ENCODE results near the gene PLK5.
A peak's percentile ranks its signal among the peaks of the same experiment; 100 is the strongest.

The PLK5 gene

GRCh38 chr19:1491849-1492170, 32.1 kb upstream of the PLK5 start:
- no peak for DNase-seq (ENCODE audit: low spot score)
- Histone ChIP-seq H2BK15ac (ENCODE audit: low read length) (peak overlapping the region; percentile 100), H3K27ac (replicated peaks; ENCODE audit: low read length) (no peak overlapping the region), H3K4me3 (ENCODE audit: low read length in 2 of 2) (peak overlapping the region; percentile 73 to 83), H2BK120ac (ENCODE audit: low read depth, low read length) (peak overlapping the region; percentile 67), H4K91ac (ENCODE audit: low read depth, low read length, poor library complexity) (no peak overlapping the region), H3K4me1 (ENCODE audit: control insufficient read depth in 2 of 2, insufficient read depth in 1 of 2, low read depth in 1 of 2, low read length in 2 of 2) (peaks cover 18 to 23% of the 10 kb centered on the region in 2 donors), H3K9me3 (replicated peaks in 1 of 2; ENCODE audit: control insufficient read depth in 2 of 2, insufficient read depth in 1 of 2, low read depth in 1 of 2, low read length in 2 of 2) (no peaks in the 10 kb centered on the region), H2BK5ac (ENCODE audit: low read length) (peak overlapping the region; percentile 82), H3K36me3 (replicated peaks in 1 of 2; ENCODE audit: control insufficient read depth in 2 of 2, insufficient read depth in 2 of 2, low read length in 2 of 2) (no peaks in the 10 kb centered on the region), H3K4me2 (ENCODE audit: insufficient read depth, low read length, poor library complexity, severe bottlenecking) (peak overlapping the region; percentile 100), H2AFZ (ENCODE audit: low read length) (peak overlapping the region; percentile 95), H3K14ac (ENCODE audit: low read length) (no peak overlapping the region), H3K79me1 (ENCODE audit: low read depth, low read length) (peaks cover 2% of the 10 kb centered on the region), H3K18ac (ENCODE audit: low read length) (peak overlapping the region; percentile 99), H2AK5ac (ENCODE audit: low read depth, low read length) (peak overlapping the region; percentile 94), H3K4ac (ENCODE audit: low read length) (no peak overlapping the region), H4K8ac (ENCODE audit: low read depth, low read length) (no peak overlapping the region), H3K23ac (ENCODE audit: low read depth, low read length, poor library complexity) (peak overlapping the region; percentile 100), H3K9ac (ENCODE audit: low read depth, low read length, poor library complexity) (no peak overlapping the region), H3K27me3 (ENCODE audit: control insufficient read depth in 3 of 3, insufficient read depth in 3 of 3, low read depth in 1 of 3, low read length in 3 of 3) (peaks cover 3 to 18% (median 14%) of the 10 kb centered on the region in 3 experiments), H2BK12ac (ENCODE audit: low read length) (peak overlapping the region; percentile 84)
- no CpG with 5 or more reads among the region's 12 CpGs for WGBS, 2 donors (ENCODE audit: extremely low coverage in 2 of 2, insufficient read length in 2 of 2, insufficient replicate concordance in 1 of 2)

- H3K4me1 ChIP-seq (ENCODE audit: control insufficient read depth in 2 of 2, insufficient read depth in 1 of 2, low read depth in 1 of 2, low read length in 2 of 2) = peaks cover 19 to 23% of the 10 kb centered on the region in 2 donors
- H3K79me1 ChIP-seq (ENCODE audit: low read depth, low read length) = peaks cover 2% of the 10 kb centered on the region
- no peak overlapping the region for H2BK12ac ChIP-seq (ENCODE audit: low read length)
- no peak overlapping the region for H4K8ac ChIP-seq (ENCODE audit: low read depth, low read length)
- H2BK120ac ChIP-seq (ENCODE audit: low read depth, low read length) = no peak overlapping the region
- H3K36me3 ChIP-seq (replicated peaks in 1 of 2; ENCODE audit: control insufficient read depth in 2 of 2, insufficient read depth in 2 of 2, low read length in 2 of 2) = no peaks in the 10 kb centered on the region
- no peak overlapping the region for H4K91ac ChIP-seq (ENCODE audit: low read depth, low read length, poor library complexity)
- no peak overlapping the region for H2AFZ ChIP-seq (ENCODE audit: low read length)
- H3K23ac ChIP-seq (ENCODE audit: low read depth, low read length, poor library complexity) = no peak overlapping the region
- no peak overlapping the region for H3K14ac ChIP-seq (ENCODE audit: low read length)
- peak overlapping the region; percentile 54 for H2AK5ac ChIP-seq (ENCODE audit: low read depth, low read length)
- H3K27me3 ChIP-seq (ENCODE audit: control insufficient read depth in 3 of 3, insufficient read depth in 3 of 3, low read depth in 1 of 3, low read length in 3 of 3) = peaks cover 3 to 18% (median 14%) of the 10 kb centered on the region in 3 experiments
- H3K27ac ChIP-seq (replicated peaks; ENCODE audit: low read length) = no peak overlapping the region
- DNase-seq (ENCODE audit: low spot score) = no peak
- no CpG with 5 or more reads among the region's 10 CpGs for WGBS, 2 donors (ENCODE audit: extremely low coverage in 2 of 2, insufficient read length in 2 of 2, insufficient replicate concordance in 1 of 2)
- H3K4me3 ChIP-seq (ENCODE audit: low read length in 2 of 2) = no peak overlapping the region
- H2BK15ac ChIP-seq (ENCODE audit: low read length) = no peak overlapping the region
- no peaks in the 10 kb centered on the region for H3K9me3 ChIP-seq (replicated peaks in 1 of 2; ENCODE audit: control insufficient read depth in 2 of 2, insufficient read depth in 1 of 2, low read depth in 1 of 2, low read length in 2 of 2)
- no peak overlapping the region for H3K4ac ChIP-seq (ENCODE audit: low read length)
- H3K4me2 ChIP-seq (ENCODE audit: insufficient read depth, low read length, poor library complexity, severe bottlenecking) = no peak overlapping the region
- no peak overlapping the region for H3K18ac ChIP-seq (ENCODE audit: low read length)
- no peak overlapping the region for H2BK5ac ChIP-seq (ENCODE audit: low read length)
- H3K9ac ChIP-seq (ENCODE audit: low read depth, low read length, poor library complexity) = no peak overlapping the region
Observed at GRCh38 chr19:1492474-1493006, 31.3 kb upstream of the PLK5 start.

- Histone ChIP-seq H3K14ac (ENCODE audit: low read length) (no peak overlapping the region), H3K23ac (ENCODE audit: low read depth, low read length, poor library complexity) (no peak overlapping the region), H4K91ac (ENCODE audit: low read depth, low read length, poor library complexity) (no peak overlapping the region), H2AK5ac (ENCODE audit: low read depth, low read length) (no peak overlapping the region), H2BK12ac (ENCODE audit: low read length) (no peak overlapping the region), H3K4ac (ENCODE audit: low read length) (peak overlapping the region; percentile 37), H3K4me1 (ENCODE audit: control insufficient read depth in 2 of 2, insufficient read depth in 1 of 2, low read depth in 1 of 2, low read length in 2 of 2) (peaks cover 20 to 23% of the 10 kb centered on the region in 2 donors), H3K18ac (ENCODE audit: low read length) (no peak overlapping the region), H3K36me3 (replicated peaks in 1 of 2; ENCODE audit: control insufficient read depth in 2 of 2, insufficient read depth in 2 of 2, low read length in 2 of 2) (no peaks in the 10 kb centered on the region), H2BK5ac (ENCODE audit: low read length) (no peak overlapping the region), H3K4me3 (ENCODE audit: low read length in 2 of 2) (no peak overlapping the region), H3K4me2 (ENCODE audit: insufficient read depth, low read length, poor library complexity, severe bottlenecking) (no peak overlapping the region), H3K27me3 (ENCODE audit: control insufficient read depth in 3 of 3, insufficient read depth in 3 of 3, low read depth in 1 of 3, low read length in 3 of 3) (peaks cover 3 to 18% (median 14%) of the 10 kb centered on the region in 3 experiments), H4K8ac (ENCODE audit: low read depth, low read length) (no peak overlapping the region), H3K79me1 (ENCODE audit: low read depth, low read length) (no peaks in the 10 kb centered on the region), H3K27ac (replicated peaks; ENCODE audit: low read length) (no peak overlapping the region), H3K9ac (ENCODE audit: low read depth, low read length, poor library complexity) (no peak overlapping the region), H2AFZ (ENCODE audit: low read length) (no peak overlapping the region), H2BK15ac (ENCODE audit: low read length) (peak overlapping the region; percentile 55), H3K9me3 (replicated peaks in 1 of 2; ENCODE audit: control insufficient read depth in 2 of 2, insufficient read depth in 1 of 2, low read depth in 1 of 2, low read length in 2 of 2) (no peaks in the 10 kb centered on the region), H2BK120ac (ENCODE audit: low read depth, low read length) (no peak overlapping the region)
- no CpG with 5 or more reads among the region's 15 CpGs for WGBS, 2 donors (ENCODE audit: extremely low coverage in 2 of 2, insufficient read length in 2 of 2, insufficient replicate concordance in 1 of 2)
- DNase-seq (ENCODE audit: low spot score) = no peak
Observed at GRCh38 chr19:1494115-1494815, 29.6 kb upstream of the PLK5 start.

GRCh38 chr19:1495051-1495798, 28.7 kb upstream of the PLK5 start:
- H3K27ac ChIP-seq (replicated peaks; ENCODE audit: low read length) = no peak overlapping the region
- DNase-seq (ENCODE audit: low spot score) = no peak
- no CpG with 5 or more reads among the region's 37 CpGs for WGBS, 2 donors (ENCODE audit: extremely low coverage in 2 of 2, insufficient read length in 2 of 2, insufficient replicate concordance in 1 of 2)

More at GRCh38 chr19:1495051-1495798, 28.7 kb upstream of the PLK5 start:
- peak overlapping the region; percentile 68 for H2AK5ac ChIP-seq (ENCODE audit: low read depth, low read length)
- no peak overlapping the region for H4K8ac ChIP-seq (ENCODE audit: low read depth, low read length)
- H3K23ac ChIP-seq (ENCODE audit: low read depth, low read length, poor library complexity) = peak overlapping the region; percentile 31
- H3K4ac ChIP-seq (ENCODE audit: low read length) = no peak overlapping the region
- H3K4me1 ChIP-seq (ENCODE audit: control insufficient read depth in 2 of 2, insufficient read depth in 1 of 2, low read depth in 1 of 2, low read length in 2 of 2) = peaks cover 15% of the 10 kb centered on the region in 2 donors
- H3K4me3 ChIP-seq (ENCODE audit: low read length in 2 of 2) = no peak overlapping the region
- no peak overlapping the region for H2BK120ac ChIP-seq (ENCODE audit: low read depth, low read length)
- peak overlapping the region; percentile 66 for H2BK5ac ChIP-seq (ENCODE audit: low read length)
- H3K9me3 ChIP-seq (replicated peaks in 1 of 2; ENCODE audit: control insufficient read depth in 2 of 2, insufficient read depth in 1 of 2, low read depth in 1 of 2, low read length in 2 of 2) = no peaks in the 10 kb centered on the region
- peak overlapping the region; percentile 44 for H3K9ac ChIP-seq (ENCODE audit: low read depth, low read length, poor library complexity)
- H3K79me1 ChIP-seq (ENCODE audit: low read depth, low read length) = no peaks in the 10 kb centered on the region
- peaks cover 3 to 18% (median 14%) of the 10 kb centered on the region in 3 experiments for H3K27me3 ChIP-seq (ENCODE audit: control insufficient read depth in 3 of 3, insufficient read depth in 3 of 3, low read depth in 1 of 3, low read length in 3 of 3)
- H2BK15ac ChIP-seq (ENCODE audit: low read length) = peak overlapping the region; percentile 71
- H2BK12ac ChIP-seq (ENCODE audit: low read length) = peak overlapping the region; percentile 94
- no peak overlapping the region for H2AFZ ChIP-seq (ENCODE audit: low read length)
- peak overlapping the region; percentile 38 for H3K14ac ChIP-seq (ENCODE audit: low read length)
- H4K91ac ChIP-seq (ENCODE audit: low read depth, low read length, poor library complexity) = no peak overlapping the region
- H3K4me2 ChIP-seq (ENCODE audit: insufficient read depth, low read length, poor library complexity, severe bottlenecking) = no peak overlapping the region
- peak overlapping the region; percentile 64 for H3K18ac ChIP-seq (ENCODE audit: low read length)
- H3K36me3 ChIP-seq (replicated peaks in 1 of 2; ENCODE audit: control insufficient read depth in 2 of 2, insufficient read depth in 2 of 2, low read length in 2 of 2) = no peaks in the 10 kb centered on the region
